IMR-90 (cell line): ENCODE results near the gene KLHL20. TPM values are rescaled to one million over a fixed set of nuclear protein-coding genes. Genes with fewer than 3 reads are reported as not detected.

Source experiments
- ATAC-seq: fragments of 200-7000 bp; cut with Tn5 transposase; 2 replicates; pipeline ENCODE4 v1.9.1; 2020; ENCODE audit warnings: low read depth, mild to moderate bottlenecking, moderate library complexity
- BruUV-seq: library from RNA; stranded (reverse); fragments of 400-500 nt; replicated peaks from 2 replicates; lab custom pipeline; 2021; lab: Mats Ljungman, UMichigan
- CTCF ChIA-PET: fragments of 300-600 bp; formaldehyde crosslinking; extraction: SDS; loops from one replicate; lab custom pipeline; 2021; ENCODE audit warnings: antibody characterized with exemption; lab: Yijun Ruan, JAX
- POLR2A ChIA-PET: fragments of 300-600 bp; sonication (Branson Sonifier 250); formaldehyde crosslinking; loops from one replicate; lab custom pipeline; 2022; ENCODE audit warnings: antibody characterized with exemption; ENCODE audit not compliant: unreplicated experiment; lab: Charles Lee
- DNase-seq: peaks from one replicate; pipeline ENCODE4 v3.0.0; 2013
- H2AFZ ChIP-seq: replicated peaks from 2 replicates; pipeline ENCODE3; 2013; ENCODE audit warnings: low read length, mild to moderate bottlenecking; ENCODE audit not compliant: poor library complexity
- H2AK5ac ChIP-seq: 2 replicates; pipeline ENCODE4 v1.6.1; 2013; ENCODE audit warnings: low read depth, low read length, inconsistent platforms
- H2AK9ac ChIP-seq: replicated peaks from 2 replicates; pipeline ENCODE3; 2013; ENCODE audit warnings: mild to moderate bottlenecking, low read depth, low read length, moderate library complexity; ENCODE audit not compliant: poor library complexity
- H2BK120ac ChIP-seq: 2 replicates; pipeline ENCODE4 v1.6.1; 2013; ENCODE audit warnings: low read depth, low read length, inconsistent platforms
- H2BK15ac ChIP-seq: 3 replicates; pipeline ENCODE4 v1.6.1; 2013; ENCODE audit warnings: low read depth, low read length, inconsistent platforms
- H2BK20ac ChIP-seq: 2 replicates; pipeline ENCODE4 v1.6.1; 2013; ENCODE audit warnings: low read depth, mild to moderate bottlenecking, inconsistent platforms, low read length, moderate library complexity
- H2BK5ac ChIP-seq: 2 replicates; pipeline ENCODE4 v1.6.1; 2013; ENCODE audit warnings: mild to moderate bottlenecking, low read depth, low read length, inconsistent platforms; ENCODE audit not compliant: poor library complexity, severe bottlenecking
- H3K14ac ChIP-seq: replicated peaks from 2 replicates; pipeline ENCODE4 v1.6.1; 2013; ENCODE audit warnings: low read depth, low read length, inconsistent platforms
- H3K18ac ChIP-seq: 2 replicates; pipeline ENCODE4 v1.6.1; 2013; ENCODE audit warnings: low read depth, low read length, control low read depth
- H3K23ac ChIP-seq: 2 replicates; pipeline ENCODE4 v1.6.1; 2013; ENCODE audit warnings: low read depth, low read length, inconsistent platforms
- H3K27ac ChIP-seq: 2 replicates; pipeline ENCODE4 v1.5.1; 2013; ENCODE audit warnings: mild to moderate bottlenecking, control low read depth, low read length; ENCODE audit not compliant: insufficient read depth
- H3K27me3 ChIP-seq: 2 replicates; pipeline ENCODE4 v1.6.1; 2013; ENCODE audit warnings: low read length; ENCODE audit not compliant: control insufficient read depth, insufficient read depth
- H3K36me3 ChIP-seq: 2 replicates; pipeline ENCODE4 v1.6.1; 2013; ENCODE audit warnings: low read length, mixed read lengths; ENCODE audit not compliant: control insufficient read depth, insufficient read depth
- H3K4ac ChIP-seq: 2 replicates; pipeline ENCODE4 v1.6.1; 2013; ENCODE audit warnings: low read depth, low read length, inconsistent platforms
- H3K4me1 ChIP-seq: 2 replicates; pipeline ENCODE4 v1.6.1; 2013; ENCODE audit warnings: low read length, mixed read lengths; ENCODE audit not compliant: control insufficient read depth, insufficient read depth
- H3K4me2 ChIP-seq: 2 replicates; pipeline ENCODE4 v1.6.1; 2013; ENCODE audit warnings: low read depth, mild to moderate bottlenecking, control low read depth, low read length, moderate library complexity
- H3K4me3 ChIP-seq: 2 replicates; pipeline ENCODE4 v1.5.1; 2013; ENCODE audit warnings: low read depth, mild to moderate bottlenecking, control low read depth, low read length, moderate library complexity; ENCODE audit not compliant: insufficient read depth
- H3K56ac ChIP-seq: 2 replicates; pipeline ENCODE4 v1.6.1; 2013; ENCODE audit warnings: low read length, inconsistent platforms; ENCODE audit not compliant: insufficient read depth; ENCODE audit errors: extremely low read depth
- H3K79me1 ChIP-seq, 2 experiments: 2 replicates each; pipeline ENCODE4 v1.6.1; 2013; ENCODE audit warnings: low read length in 2 of 2, inconsistent platforms in 1 of 2, low read depth in 1 of 2
- H3K9ac ChIP-seq: 2 replicates; pipeline ENCODE4 v1.6.1; 2013; ENCODE audit warnings: low read depth, low read length, control low read depth
- H3K9me1 ChIP-seq: 2 replicates; pipeline ENCODE4 v1.6.1; 2013; ENCODE audit warnings: low read length, inconsistent platforms; ENCODE audit not compliant: insufficient read depth
- H3K9me3 ChIP-seq: 2 replicates; pipeline ENCODE4 v1.6.1; 2013; ENCODE audit warnings: low read length; ENCODE audit not compliant: control insufficient read depth, insufficient read depth
- H4K20me1 ChIP-seq: 2 replicates; pipeline ENCODE4 v1.6.1; 2013; ENCODE audit warnings: low read length, inconsistent platforms; ENCODE audit not compliant: insufficient read depth
- H4K5ac ChIP-seq: 2 replicates; pipeline ENCODE4 v1.6.1; 2013; ENCODE audit warnings: mild to moderate bottlenecking, low read depth, low read length, control low read depth
- H4K8ac ChIP-seq, 2 experiments: 2 replicates each; pipeline ENCODE4 v1.6.1; 2013; ENCODE audit warnings: low read depth in 2 of 2, low read length in 2 of 2, control low read depth in 1 of 2, inconsistent platforms in 1 of 2
- H4K91ac ChIP-seq: 2 replicates; pipeline ENCODE4 v1.6.1; 2013; ENCODE audit warnings: low read depth, low read length, inconsistent platforms; ENCODE audit not compliant: insufficient read depth
- BHLHE40 ChIP-seq: fragments of 150-350 bp; IDR thresholded peaks from 2 replicates; pipeline ENCODE4 v1.6.1; 2016; ENCODE audit warnings: mild to moderate bottlenecking, low read depth, low read length
- MAFK ChIP-seq: IDR thresholded peaks from 2 replicates; pipeline ENCODE4 v1.6.1; 2012; ENCODE audit warnings: low read depth, low read length, improper control_type of control experiment
- RFX5 ChIP-seq: IDR thresholded peaks from 2 replicates; pipeline ENCODE4 v1.8.0; 2012; ENCODE audit warnings: low read depth, mild to moderate bottlenecking, low read length, moderate library complexity
- SMC3 ChIP-seq: fragments of 150-350 bp; IDR thresholded peaks from 2 replicates; pipeline ENCODE4 v1.6.1; 2016; ENCODE audit warnings: low read depth, mild to moderate bottlenecking, antibody characterized with exemption, low read length, moderate library complexity
- WGBS, 2 experiments: methylation state at CpG; one replicate each; pipeline versions ENCODE4 v1.1.5 to v1.1.7; 2013; ENCODE audit warnings: missing lambda C conversion rate in 2 of 2; ENCODE audit not compliant: insufficient read length in 1 of 2; ENCODE audit errors: extremely low coverage in 2 of 2; 5-methylcytosine and 5-hydroxymethylcytosine counted together
- dilution Hi-C: fragments of 300-500 bp; cut with HindIII; formaldehyde crosslinking; loops from one replicate; pipeline ENCODE4 v1.14.3; 2018; ENCODE audit warnings: low sequenced_read_pairs; ENCODE audit not compliant: unreplicated experiment
- in situ Hi-C: fragments of 300-500 bp; cut with MboI; formaldehyde crosslinking; loops from 3 replicates; pipeline ENCODE4 v1.14.3; 2019; ENCODE audit warnings: low sequenced_read_pairs, inconsistent platforms, mixed read lengths
- intact Hi-C: fragments of 100-400 bp; cut with micrococcal nuclease; formaldehyde crosslinking; loops from 2 replicates; pipeline ENCODE4 v1.10.0; 2022
- polyA plus RNA-seq, 3 experiments: library from polyadenylated mRNA; depleted of rRNA; stranded (reverse); fragments of >200 nt; gene quantifications; 2 replicates each; pipeline ENCODE4 v1.2.3, GENCODE V29; 2012; ENCODE audit warnings: low replicate concordance in 1 of 3
- total RNA-seq: library from RNA; depleted of rRNA; stranded (reverse); fragments of >200 nt; gene quantifications from 2 replicates; pipeline ENCODE4 v1.2.3, GENCODE V29; 2012
- TF ChIP-seq, protein P1 (sequence below): conservative IDR thresholded peaks from 2 replicates; pipeline ENCODE4 v1.5.1; 2012; ENCODE audit warnings: mild to moderate bottlenecking, low read depth, low read length, improper control_type of control experiment
- TF ChIP-seq, protein P2 (sequence below): fragments of 150-350 bp; IDR thresholded peaks from 2 replicates; pipeline ENCODE4 v1.6.1; 2016; ENCODE audit warnings: low read depth, mild to moderate bottlenecking, low read length, moderate library complexity, borderline replicate concordance

The KLHL20 gene
- total and polyA plus RNA-seq, 2 of the 4 experiments (the other 2 are of a cell fraction), result 13.5 to 23.3 TPM

DNA sequence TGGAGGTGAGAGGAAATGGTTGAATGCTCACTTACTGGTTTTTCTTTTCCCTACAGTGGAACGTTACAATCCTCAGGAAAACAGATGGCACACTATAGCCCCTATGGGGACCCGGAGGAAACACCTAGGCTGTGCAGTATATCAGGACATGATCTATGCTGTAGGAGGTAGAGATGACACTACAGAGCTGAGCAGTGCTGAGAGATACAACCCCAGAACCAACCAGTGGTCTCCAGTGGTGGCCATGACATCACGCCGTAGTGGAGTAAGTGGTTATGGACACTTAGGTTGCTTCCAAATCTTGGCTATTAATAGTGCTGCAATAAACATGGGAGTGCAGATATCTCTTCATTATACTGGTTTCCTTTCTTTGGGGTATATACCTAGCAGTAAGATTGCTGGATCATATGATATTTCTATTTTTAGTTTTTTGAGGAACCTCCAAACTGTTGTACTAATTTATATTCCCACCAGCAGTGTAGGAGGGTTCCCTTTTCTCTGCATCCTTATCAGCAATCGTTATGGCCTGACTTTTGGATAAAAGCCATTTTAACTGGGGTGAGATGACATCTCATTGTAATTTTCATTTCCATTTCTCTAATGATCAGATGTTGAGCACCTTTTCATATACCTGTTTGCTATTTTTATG, 60.9 kb downstream of the KLHL20 start:
- POLR2A ChIA-PET, result no interaction called here
- no peak overlapping the region for H2AFZ ChIP-seq
- H2BK120ac ChIP-seq, result no peak overlapping the region
- ATAC-seq (no peak), DNase-seq (no peak)
- no peak overlapping the region for H3K18ac ChIP-seq
- no peak overlapping the region for H3K14ac ChIP-seq
- H3K9ac ChIP-seq, result no peak overlapping the region
- intact Hi-C loops, result no loop called here
- no peak overlapping the region for H4K5ac ChIP-seq
- H4K8ac ChIP-seq, result no peak overlapping the region
- in situ Hi-C loops, result no loop called here
- H3K27ac ChIP-seq, result no peak overlapping the region
- H3K4ac ChIP-seq, result no peak overlapping the region
- H3K4me1 ChIP-seq, result no peaks in the 10 kb centered on the region
- WGBS, 2 experiments, result no CpG with 5 or more reads among the region's 5 CpGs
- no peak overlapping the region for H3K56ac ChIP-seq
- no peaks in the 10 kb centered on the region for H3K9me3 ChIP-seq
- CTCF ChIA-PET, result interaction anchor here (0.7 kb wide), 1 partner anchor 10 kb away, joined by 3 read pairs; no protein-coding TSS in a partner anchor
- H3K9me1 ChIP-seq, result 0 out of 2 replicates have a peak, but pooled peaks cover 6% of the 10 kb centered on the region
- H2BK20ac ChIP-seq, result no peak overlapping the region
- H2AK5ac ChIP-seq, result no peak overlapping the region
- H2BK5ac ChIP-seq, result no peak overlapping the region
- H3K4me2 ChIP-seq, result no peak overlapping the region
- no peak overlapping the region for H3K23ac ChIP-seq
- dilution Hi-C loops, result no loop called here
- no peaks in the 10 kb centered on the region for H4K20me1 ChIP-seq
- H3K36me3 ChIP-seq, result peaks cover 18% of the 10 kb centered on the region
- H3K79me1 ChIP-seq, result peaks cover 3 to 10% of the 10 kb centered on the region in 2 experiments; a peak in 1 of 4 replicates
- TF ChIP-seq, protein P1, sequence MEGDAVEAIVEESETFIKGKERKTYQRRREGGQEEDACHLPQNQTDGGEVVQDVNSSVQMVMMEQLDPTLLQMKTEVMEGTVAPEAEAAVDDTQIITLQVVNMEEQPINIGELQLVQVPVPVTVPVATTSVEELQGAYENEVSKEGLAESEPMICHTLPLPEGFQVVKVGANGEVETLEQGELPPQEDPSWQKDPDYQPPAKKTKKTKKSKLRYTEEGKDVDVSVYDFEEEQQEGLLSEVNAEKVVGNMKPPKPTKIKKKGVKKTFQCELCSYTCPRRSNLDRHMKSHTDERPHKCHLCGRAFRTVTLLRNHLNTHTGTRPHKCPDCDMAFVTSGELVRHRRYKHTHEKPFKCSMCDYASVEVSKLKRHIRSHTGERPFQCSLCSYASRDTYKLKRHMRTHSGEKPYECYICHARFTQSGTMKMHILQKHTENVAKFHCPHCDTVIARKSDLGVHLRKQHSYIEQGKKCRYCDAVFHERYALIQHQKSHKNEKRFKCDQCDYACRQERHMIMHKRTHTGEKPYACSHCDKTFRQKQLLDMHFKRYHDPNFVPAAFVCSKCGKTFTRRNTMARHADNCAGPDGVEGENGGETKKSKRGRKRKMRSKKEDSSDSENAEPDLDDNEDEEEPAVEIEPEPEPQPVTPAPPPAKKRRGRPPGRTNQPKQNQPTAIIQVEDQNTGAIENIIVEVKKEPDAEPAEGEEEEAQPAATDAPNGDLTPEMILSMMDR, result no peak
- TF ChIP-seq BHLHE40 (no peak), MAFK (no peak), SMC3 (no peak), RFX5 (no peak)
- TF ChIP-seq, protein P2, sequence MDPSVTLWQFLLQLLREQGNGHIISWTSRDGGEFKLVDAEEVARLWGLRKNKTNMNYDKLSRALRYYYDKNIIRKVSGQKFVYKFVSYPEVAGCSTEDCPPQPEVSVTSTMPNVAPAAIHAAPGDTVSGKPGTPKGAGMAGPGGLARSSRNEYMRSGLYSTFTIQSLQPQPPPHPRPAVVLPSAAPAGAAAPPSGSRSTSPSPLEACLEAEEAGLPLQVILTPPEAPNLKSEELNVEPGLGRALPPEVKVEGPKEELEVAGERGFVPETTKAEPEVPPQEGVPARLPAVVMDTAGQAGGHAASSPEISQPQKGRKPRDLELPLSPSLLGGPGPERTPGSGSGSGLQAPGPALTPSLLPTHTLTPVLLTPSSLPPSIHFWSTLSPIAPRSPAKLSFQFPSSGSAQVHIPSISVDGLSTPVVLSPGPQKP, result no peak
- no peak overlapping the region for H4K91ac ChIP-seq
- H2AK9ac ChIP-seq, result no peak overlapping the region
- no TSS peak for BruUV-seq
- no peaks in the 10 kb centered on the region for H3K27me3 ChIP-seq
- H3K4me3 ChIP-seq, result no peak overlapping the region
- H2BK15ac ChIP-seq, result no peak overlapping the region
